GM13977 (cell line): ENCODE measurements around the gene DNAH6.
"Not testable (repeated sequence)": the region's sequence is repeated elsewhere in the genome, so short reads cannot be mapped to it uniquely, and the experiment has no call there.

ENCODE experiments used
- DNase-seq: peaks from one replicate; pipeline ENCODE4 v3.0.0; 2012; ENCODE audit warnings: low spot score
- in situ Hi-C: fragments of 300-500 bp; cut with MboI; formaldehyde crosslinking; loops from one replicate; pipeline ENCODE4 v1.12.0; 2022; ENCODE audit warnings: low sequenced_read_pairs, low pct_unique_long_range_greater_than_20kb, mixed read lengths, inconsistent platforms; ENCODE audit not compliant: unreplicated experiment
- TF ChIP-seq, protein P1 (sequence below): IDR thresholded peaks from 2 replicates; pipeline ENCODE4 v1.5.1; 2012; ENCODE audit warnings: mild to moderate bottlenecking, control low read depth; ENCODE audit not compliant: insufficient read depth; ENCODE audit errors: extremely low read depth, missing control alignments

DNAH6 gene

DNA sequence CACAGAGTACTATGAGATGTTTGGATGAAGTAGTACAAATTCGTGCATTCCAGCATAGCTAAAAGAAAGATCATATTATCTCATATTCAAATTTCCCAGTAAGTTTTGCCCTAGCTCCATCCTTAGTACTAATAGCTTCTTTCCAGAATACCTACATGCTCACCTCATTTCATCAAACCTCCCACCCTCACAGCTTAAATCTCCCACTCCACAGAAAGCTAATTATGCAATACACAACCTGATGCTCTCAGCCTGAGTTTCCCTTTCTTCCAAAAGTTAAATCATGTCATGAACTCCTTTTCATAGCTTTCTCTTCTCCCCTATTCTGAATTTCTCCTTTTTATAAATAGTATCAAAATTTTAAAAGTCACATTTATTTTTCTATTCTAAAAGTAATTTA is 34.6 kb downstream of the DNAH6 start:
- DNase-seq: no peak
- TF ChIP-seq, protein P1, sequence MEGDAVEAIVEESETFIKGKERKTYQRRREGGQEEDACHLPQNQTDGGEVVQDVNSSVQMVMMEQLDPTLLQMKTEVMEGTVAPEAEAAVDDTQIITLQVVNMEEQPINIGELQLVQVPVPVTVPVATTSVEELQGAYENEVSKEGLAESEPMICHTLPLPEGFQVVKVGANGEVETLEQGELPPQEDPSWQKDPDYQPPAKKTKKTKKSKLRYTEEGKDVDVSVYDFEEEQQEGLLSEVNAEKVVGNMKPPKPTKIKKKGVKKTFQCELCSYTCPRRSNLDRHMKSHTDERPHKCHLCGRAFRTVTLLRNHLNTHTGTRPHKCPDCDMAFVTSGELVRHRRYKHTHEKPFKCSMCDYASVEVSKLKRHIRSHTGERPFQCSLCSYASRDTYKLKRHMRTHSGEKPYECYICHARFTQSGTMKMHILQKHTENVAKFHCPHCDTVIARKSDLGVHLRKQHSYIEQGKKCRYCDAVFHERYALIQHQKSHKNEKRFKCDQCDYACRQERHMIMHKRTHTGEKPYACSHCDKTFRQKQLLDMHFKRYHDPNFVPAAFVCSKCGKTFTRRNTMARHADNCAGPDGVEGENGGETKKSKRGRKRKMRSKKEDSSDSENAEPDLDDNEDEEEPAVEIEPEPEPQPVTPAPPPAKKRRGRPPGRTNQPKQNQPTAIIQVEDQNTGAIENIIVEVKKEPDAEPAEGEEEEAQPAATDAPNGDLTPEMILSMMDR: no peak
- in situ Hi-C loops: no loop called here

DNA sequence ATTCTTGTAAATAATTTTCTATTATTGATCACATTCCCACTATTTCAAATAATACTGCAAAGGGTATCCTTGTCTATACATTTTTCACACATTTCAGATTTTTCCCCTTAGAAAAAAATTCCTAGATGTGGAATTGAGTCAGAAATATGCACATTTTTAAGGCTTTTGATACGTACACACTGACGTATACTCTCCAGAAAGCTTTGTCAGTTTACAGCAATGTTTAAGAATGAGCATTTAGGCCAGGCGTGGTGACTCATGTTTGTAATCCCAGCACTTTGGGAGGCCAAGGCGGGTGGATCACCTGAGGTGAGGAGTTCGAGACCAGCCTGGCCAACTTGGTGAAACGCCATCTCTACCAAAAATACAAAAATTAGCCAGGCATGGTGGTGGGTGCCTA is 35.2 kb downstream of the DNAH6 start:
- in situ Hi-C loops, DNase-seq: not testable (repeated sequence)

DNA sequence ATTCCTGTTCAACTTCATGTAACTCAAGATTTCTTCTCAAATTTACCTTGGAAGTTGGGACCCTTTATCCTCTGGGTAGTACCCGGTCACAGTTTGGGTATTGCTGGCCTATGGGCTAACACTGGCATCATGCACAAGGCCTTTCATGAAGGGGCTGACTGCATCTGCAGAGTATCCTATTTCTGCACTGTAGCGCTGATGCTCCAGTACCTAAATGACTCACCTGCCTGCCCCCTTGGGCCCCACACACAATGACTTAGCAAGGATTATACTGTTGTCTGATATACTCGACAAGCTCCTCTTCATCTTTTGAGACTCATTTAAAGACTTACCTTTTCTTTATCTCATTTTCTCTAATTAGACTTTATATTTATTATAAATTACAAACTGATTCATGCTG is 39.9 kb downstream of the DNAH6 start:
- in situ Hi-C loops: no loop called here
- DNase-seq: no peak
- TF ChIP-seq, protein P1: no peak

DNA sequence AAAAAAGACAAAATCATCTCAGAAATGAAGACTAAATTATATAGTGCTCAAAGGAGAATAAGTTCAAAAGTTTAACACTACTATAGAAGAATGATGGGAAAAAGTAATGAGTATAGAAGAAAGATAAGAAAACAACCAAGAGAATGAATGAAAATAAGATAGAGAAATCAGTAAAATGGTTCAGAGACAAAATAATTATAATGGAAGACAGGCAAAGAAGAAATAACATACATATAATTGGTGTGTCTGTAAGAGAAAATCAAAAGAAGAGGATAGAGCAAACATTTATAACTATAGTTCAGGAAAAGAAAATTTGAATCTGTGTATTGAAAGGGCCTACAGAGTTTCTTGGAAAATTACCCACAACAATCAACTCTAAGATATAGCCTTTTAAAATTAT is 43.5 kb downstream of the DNAH6 start:
- no peak for DNase-seq
- in situ Hi-C loops: no loop called here
- TF ChIP-seq, protein P1: no peak

DNA sequence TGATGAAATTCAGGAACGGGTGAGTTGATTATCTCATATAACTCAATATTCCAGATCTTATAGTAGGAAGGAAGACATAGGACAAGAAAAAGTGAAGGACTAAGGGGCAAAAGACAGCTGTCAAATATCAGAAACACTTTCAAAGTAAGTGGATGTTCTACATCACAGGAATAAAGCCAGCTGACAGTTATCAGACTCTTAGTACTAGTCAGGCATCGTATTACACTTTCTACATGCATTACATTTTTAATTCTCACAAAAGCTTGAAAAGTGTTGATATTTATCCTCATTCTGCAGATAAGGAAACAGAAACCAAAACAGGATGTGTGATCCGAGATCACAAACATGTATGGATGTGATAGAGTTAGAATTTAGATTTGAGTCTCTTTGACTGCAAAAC is 63.4 kb downstream of the DNAH6 start:
- in situ Hi-C loops: no loop called here

DNA sequence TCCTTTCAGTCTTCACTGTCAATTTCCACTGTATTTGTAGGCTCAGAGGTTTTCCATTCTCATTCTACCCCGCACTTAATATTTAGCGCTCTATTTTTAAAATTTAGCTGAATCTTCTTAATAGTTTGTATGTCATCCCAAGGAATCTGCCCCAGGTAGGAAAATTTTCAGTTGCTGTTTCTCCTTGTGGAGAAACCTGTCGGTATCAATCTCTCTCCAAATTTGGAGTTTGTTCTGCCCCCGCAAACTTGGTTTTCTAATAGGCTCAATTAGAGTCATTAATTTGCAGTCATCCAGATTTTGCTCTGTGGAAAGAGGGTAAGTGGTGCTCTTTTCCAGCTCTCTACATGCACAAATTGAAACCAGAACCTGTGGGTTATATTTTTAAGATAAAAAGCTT is 87.6 kb downstream of the DNAH6 start:
- in situ Hi-C loops: no loop called here
- no peak for DNase-seq
- TF ChIP-seq, protein P1: no peak

More for the DNA sequence above, 63.4 kb downstream of the DNAH6 start:
- DNase-seq: no peak
- TF ChIP-seq, protein P1: no peak

DNA sequence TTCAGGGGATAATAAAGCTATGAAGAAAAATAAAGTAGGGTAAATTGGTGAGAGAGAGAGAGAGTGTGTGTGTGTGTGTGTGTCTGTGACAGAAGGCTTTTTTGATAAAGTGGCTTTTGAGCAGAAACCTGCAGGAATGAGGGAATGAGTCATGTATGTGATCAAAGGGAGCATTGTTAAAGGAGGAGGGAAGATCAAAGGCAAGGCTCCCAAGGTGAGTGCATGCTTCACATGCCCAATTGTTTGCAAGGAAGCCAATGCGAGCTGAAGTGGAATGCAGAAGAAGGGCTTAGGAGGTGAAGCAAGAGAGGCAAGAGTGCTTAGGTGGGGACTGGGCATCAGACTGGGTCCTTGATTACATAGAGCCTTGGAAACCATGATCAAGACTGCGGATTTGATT is 96.8 kb downstream of the DNAH6 start:
- TF ChIP-seq, protein P1: no peak
- DNase-seq: no peak
- in situ Hi-C loops: no loop called here
